HK-2 (cell line): Measurements from ENCODE around the gene ZBED4.
"Not testable (repeated sequence)": the region's sequence is repeated elsewhere in the genome, so short reads cannot be mapped to it uniquely, and the experiment has no call there.

ENCODE experiments used
- DNase-seq: peaks from one replicate; pipeline ENCODE4 v3.0.0-alpha.2; 2018; ENCODE audit not compliant: unreplicated experiment

The ZBED4 gene

DNA sequence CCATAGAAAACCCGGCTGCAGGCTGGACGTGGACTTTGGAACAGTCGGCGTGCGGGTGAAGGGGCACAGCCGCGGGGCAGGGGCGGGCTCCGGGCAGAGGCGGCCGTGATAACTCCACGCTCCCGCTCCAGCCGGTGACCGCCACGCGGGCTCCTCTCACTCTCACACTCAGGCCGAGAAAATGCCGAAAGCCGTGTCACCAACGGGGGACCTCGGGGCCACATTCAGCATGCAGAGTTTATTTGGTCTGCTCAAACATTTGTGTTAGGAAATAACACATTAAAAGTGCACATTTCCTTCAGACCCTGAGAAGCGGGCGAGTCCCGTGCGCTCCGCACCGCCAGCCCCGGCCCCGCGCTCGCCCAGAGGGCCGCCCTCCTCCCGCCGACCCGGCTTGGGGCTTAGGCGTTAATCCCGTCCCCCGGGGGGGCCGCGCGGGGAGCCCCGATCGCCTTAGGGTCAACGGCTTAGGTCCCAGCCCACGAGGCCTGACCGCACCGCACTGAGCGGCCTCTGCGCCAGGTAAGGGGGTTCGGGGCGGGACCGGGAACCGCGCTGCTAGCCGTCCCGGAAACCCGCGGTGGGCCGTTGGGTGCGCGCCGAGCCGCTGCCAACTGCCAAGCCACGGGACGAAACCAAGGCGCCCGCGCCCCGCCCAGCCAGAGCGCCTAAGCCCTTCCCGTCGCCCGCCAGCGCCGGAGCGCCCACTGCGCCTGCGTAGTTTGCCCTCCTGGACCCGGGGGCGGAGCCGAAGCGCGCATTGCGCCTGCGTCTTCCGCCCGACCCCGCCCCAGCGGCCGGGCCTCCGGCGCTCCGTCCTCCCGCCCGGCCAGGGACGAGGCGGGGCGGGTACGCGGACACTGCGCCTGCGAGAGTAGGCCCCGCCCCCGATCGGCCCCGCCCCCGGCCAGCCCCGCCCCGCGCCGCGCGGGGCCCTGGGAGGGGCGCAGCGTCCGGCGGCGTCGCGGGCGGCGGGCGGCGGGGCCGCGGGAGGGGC lies at the start of gene ZBED4:
ZBED4 (plus strand) TSS at position 947 of the 997 bp plus-strand sequence. CDS start 29,819 bp downstream, outside the sequence.
- peak; percentile 97 for DNase-seq

DNA sequence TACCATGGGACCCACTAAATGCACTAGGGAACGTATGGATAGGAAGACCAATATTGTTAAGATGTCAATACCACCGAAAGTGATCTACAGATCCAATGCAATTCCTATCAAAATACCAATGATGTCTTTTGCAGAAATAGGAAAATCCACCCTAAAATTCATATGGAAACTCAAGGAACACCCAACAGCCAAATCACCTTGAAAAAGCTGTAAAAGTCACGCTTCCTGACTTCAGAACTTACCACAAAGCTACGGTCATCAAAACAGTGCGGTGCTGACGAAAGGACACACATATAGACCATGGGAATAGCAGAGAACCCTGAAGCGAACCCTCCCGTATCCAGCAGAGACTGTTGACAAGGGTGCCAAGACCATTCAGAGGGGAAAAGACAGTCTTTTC lies 46.5 kb upstream of the ZBED4 start:
- DNase-seq: no peak

DNA sequence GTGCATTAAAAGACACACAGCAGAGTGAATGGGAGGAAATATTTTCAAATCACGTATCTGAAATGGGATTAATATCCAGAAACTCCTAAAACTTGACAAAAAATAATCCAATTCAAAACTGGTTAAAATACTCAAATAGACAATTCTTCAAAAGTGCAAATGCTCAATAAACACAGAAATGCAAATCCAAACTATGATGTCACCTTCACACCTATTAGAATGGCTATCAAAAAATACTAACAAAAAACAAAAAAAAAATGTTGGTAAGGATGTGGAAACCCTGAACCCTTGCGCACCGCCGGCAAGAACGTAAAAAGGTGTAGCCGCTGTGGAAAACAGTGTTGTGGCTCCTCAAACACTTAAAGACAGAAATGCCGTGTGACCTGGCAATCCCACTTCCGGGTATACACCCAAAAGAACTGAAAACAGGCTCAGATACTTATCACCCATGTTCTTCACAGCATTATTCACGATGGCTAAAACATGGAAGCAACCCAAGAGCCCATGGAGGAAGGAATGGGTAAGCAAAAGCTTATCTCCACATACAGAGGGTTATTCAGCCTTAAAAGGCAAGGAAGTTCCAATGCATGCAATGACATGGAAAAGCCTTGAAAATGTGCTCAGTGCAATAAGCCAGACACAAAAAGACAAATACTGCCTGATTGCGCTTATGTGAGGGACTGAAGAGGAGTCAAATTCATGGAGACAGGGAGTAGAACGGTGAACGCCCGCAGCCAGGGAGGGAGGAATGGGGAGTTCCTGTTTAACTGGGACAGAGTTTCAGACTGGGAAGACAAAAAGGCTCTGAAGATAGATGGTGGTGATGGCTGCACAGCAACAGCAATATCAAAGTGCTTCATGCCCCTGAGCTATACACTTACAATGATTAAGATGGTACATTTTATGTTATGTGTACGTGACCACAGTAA lies 45.6 kb upstream of the ZBED4 start:
- no peak for DNase-seq

DNA sequence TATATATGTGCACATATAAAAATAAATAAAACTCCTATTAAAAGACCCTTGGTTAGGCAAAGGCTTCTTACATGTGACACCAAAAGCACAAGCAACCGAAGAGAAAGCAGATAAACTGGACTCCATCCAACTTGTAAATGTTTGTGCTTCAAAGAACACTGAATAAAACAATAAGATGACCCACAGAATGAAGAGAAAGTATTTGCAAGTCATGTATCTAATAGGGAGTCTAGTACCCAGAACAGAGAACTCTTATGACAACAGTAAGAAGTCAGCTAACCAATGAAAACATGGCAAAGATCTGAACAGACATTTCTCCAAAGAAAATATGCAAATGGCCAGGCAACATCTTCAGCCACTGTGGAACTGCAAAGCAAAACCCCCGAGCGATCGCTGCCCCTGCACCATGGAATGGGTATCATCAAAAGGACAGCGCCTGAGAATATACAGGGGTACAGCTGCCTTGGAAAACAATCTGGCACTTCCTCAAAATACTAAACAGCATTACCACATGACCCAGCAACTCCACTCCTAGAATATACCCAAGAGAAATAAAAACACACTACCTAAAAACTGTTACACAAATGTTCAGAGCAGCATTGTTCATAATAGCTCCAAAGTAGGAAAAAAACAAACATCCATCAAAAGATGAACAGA lies 43.2 kb upstream of the ZBED4 start:
- DNase-seq: no peak

DNA sequence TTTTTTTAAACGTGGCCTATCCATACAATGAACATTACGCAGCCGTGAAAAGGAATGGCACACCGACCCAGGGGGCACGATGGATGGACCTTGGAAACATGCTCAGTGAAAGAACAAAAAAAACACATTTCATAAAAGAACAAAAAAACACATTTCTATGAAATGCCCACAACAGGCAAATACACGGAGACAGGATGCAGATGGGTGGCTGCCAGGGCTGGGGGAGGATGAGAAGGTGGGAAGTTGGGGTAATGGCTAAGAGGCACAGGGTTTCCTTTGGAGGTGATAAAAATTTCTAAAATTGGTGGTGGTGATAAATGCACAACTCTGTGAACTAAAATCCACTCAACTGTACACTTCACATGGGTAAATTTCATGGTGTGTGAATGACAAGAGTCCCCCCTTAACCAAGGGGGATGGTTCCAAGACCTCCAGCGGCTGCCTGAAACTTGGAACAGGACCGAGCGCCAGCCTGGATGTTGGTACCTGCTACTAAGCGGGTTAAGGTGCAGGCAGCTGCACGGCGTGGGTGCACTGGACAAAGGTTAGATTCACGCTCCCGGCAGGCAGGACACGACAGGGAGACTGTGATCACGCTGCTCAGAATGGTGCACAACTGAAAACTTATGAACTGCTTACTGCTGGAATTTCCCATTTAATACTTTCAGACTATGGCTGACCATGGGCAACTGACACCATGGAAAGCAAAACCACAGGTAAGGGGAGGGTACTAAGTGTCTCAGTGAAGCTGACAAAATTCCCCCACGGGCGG lies 42.4 kb upstream of the ZBED4 start:
- DNase-seq: no peak

GRCh38 chr22:49812838-49813237 lies 40.8 kb upstream of the ZBED4 start:
- no peak for DNase-seq

GRCh38 chr22:49814164-49814686 lies 39.4 kb upstream of the ZBED4 start:
- DNase-seq: no peak

- no peak for DNase-seq
These were observed 38.8 kb upstream of the ZBED4 start for GRCh38 chr22:49814856-49815255.

DNA sequence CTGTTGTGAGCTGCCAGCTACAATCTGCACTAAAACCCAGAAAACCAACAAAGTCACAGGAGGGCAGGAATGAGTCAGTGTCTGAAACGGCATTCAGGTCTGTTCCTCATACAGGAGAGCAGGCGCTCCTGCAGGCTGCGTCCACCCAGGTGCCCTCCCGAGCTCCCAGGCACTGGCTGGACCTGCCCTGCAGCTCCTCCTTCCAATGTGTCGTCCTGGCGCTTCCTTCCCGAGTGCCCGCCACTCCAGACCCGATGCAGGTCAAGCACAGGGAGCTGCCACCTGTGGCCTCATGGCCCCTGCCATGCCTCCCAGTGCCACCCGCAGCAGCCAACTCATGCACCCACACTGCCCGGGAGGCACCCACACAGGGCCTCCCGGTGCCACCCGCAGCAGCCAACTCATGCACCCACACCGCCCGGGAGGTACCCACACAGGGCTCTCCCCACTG lies 38.0 kb upstream of the ZBED4 start:
- no peak for DNase-seq

DNA sequence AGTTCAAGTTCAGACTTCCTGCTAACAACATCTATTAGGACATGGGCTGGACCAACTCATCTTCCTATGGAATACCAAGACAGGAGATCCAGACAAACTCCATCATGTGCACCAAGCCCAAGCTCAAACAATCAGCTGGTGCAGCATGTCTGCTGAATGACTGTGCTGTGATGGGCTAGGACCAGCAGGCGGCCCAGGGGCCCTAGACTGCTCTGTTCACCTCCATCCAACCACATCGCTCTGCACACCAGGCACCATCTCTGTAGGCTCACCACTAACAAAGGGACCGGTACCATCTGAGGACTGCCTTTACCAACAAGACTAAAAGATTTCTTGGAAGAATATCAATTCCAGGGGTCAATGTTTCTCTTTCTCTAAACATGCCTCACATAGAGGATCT lies 36.3 kb upstream of the ZBED4 start:
- no peak for DNase-seq

DNA sequence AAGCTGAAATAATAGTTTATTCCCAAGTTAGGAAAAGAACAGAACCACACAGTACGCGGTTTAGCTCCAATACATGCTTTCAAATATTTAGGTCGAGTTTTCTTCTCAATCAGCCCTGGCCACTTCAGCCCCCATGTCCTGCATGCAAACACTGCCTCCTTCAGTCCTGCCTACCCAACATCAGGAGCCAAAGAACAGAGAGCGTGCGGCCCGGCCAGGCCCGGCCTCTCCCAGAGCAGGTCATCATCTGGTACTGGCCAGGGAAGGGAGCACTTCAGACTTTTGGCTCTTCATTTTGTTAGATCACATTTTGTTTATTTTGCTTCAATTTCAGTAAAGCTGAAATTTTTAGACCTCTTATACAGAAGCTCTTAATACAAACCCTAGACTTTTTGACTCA lies 32.7 kb upstream of the ZBED4 start:
- DNase-seq: no peak

- not testable (repeated sequence) for DNase-seq
These were observed 31.9 kb upstream of the ZBED4 start for GRCh38 chr22:49821741-49822140.

DNA sequence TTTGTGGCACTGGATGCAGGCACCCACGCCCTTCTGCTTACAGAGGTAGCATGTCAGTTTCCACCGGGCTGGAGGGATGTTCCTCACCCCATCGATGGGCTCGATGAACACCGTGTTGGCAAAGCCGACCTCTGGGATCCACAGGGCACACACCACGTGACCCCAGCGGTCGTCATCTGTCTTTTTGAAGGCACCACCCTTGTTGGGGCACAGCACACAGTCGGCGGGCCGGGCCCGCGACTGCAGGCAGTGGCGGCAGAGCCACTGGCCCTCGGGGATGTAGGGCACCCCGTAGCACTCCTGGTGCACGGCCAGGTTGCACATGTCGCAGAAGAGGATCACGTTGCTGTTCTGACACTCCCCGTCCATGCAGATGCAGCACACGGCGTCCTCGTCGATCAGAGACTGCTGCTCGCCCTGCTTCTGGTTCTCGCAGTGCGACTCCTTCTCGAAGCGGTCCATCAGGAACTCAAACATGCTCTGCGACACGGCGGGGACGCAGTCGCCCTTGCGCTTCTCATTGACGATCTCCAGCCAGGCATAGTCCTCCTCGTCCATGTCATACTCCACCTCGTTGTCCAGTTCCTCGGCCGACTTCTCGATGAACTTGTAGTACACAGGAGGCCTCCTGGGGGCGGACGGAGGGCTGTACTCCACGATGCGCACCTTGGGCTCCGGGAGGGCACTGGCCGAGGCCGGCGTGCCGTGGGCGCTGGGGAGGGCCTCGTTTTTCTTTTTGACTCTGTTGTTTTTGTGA lies 30.2 kb upstream of the ZBED4 start:
- no peak for DNase-seq

DNA sequence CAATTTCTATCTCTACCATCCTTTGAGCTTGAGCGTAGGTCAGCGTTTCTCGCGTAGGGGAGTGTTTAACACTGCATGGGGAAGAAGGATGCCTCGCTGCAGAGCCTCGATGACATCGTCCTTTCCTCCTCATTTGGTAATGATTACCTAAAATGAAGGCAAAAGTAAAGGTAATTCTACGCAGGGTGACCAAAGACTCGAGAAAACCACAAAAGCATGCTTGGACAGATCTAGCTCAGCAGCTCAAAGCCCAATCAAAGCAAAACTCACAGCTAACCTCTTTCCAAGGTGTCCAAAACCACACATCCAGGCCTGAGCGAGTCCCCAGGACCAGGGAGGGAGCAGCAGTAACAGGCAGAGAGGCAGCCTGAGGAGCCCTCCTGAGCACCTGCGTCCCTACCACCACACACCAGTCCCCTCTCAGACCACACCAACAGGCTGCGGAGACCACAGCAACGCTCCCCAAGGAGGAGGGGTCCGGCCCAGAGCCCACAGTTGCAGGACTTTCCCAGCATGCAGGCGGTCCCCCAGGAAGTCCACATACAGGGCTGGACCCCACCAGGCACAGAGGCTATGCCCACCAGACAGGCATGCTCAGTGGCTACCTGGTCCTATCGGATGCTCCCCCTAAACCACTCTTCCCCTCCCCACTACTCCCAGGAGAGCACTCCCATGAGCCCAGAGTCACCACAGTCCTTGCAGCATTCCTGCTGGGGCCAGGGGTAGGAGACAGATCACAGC lies 29.3 kb upstream of the ZBED4 start:
- DNase-seq: peak; percentile 21

GRCh38 chr22:49824936-49825335 lies 28.7 kb upstream of the ZBED4 start:
- no peak for DNase-seq

- DNase-seq: peak; percentile 49
These were observed 28.2 kb upstream of the ZBED4 start for GRCh38 chr22:49825436-49825835.

- peak; percentile 41 for DNase-seq
These were observed 27.6 kb upstream of the ZBED4 start for GRCh38 chr22:49825944-49826602.

DNA sequence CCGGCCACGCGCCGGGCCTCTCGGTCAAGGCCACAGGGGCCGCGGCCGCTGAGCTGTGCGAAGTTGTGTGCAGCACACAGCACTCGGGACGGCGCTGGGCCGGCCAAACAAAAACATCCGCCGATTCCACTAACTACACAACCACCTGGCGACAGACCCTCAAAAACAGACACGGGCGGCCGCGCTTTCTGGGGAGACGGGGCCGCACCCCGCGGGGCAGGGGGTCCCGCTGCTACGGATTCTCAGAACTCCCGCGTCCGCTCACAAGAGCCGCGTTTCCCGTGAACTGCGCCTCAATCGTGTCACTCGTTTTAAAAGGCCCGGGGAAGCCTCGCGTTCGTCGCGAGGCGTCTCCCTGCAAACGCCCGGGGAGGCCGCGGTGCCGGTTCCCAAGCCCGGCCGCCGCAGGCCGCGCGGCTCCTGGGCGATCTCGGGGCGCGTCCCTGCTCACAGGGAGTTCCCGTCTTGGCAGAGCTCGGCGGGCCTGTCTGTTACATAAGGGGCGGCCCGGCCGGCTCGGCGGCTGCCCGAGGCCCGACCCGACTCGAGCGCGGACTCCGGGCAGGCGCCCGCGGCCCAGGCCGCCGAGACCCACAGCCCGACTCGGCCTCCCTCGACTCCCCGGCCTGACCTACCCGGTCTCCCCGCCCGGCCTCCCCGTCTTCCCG lies 26.9 kb upstream of the ZBED4 start:
- peak; percentile 26 for DNase-seq
